Smooth muscle cell of the brain vasculature (primary cell): Measurements from ENCODE around the gene DMKN.

Experiments
- DNase-seq: peaks from one replicate; pipeline ENCODE4 v3.0.0-alpha.2; 2012; ENCODE audit warnings: low read depth, low spot score

DMKN gene

GRCh38 chr19:35524181-35524837, 10.9 kb upstream of the DMKN start:
- no peak for DNase-seq

- DNase-seq, result no peak
Measured at GRCh38 chr19:35522745-35523327, 9.4 kb upstream of the DMKN start.

- no peak for DNase-seq
Measured at GRCh38 chr19:35521124-35521743, 7.8 kb upstream of the DMKN start.

GRCh38 chr19:35519291-35519690, 5.8 kb upstream of the DMKN start:
- no peak for DNase-seq

GRCh38 chr19:35518313-35518712, 4.9 kb upstream of the DMKN start:
- DNase-seq, result peak; percentile 15

- no peak for DNase-seq
Measured at GRCh38 chr19:35517342-35517741, 3.9 kb upstream of the DMKN start.

- no peak for DNase-seq
Measured at GRCh38 chr19:35516310-35516709, 2.9 kb upstream of the DMKN start.

GRCh38 chr19:35514282-35514809, 897 bp upstream of the DMKN start:
- no peak for DNase-seq

GRCh38 chr19:35512831-35513627, 420 bp downstream of the DMKN start:
- DNase-seq, result no peak

GRCh38 chr19:35511337-35511736, 2.1 kb downstream of the DMKN start:
- DNase-seq, result no peak

GRCh38 chr19:35510626-35510964, 2.9 kb downstream of the DMKN start:
- DNase-seq, result no peak

- DNase-seq, result no peak
Measured at GRCh38 chr19:35509861-35510625, 3.4 kb downstream of the DMKN start.

GRCh38 chr19:35509018-35509652, 4.3 kb downstream of the DMKN start:
- no peak for DNase-seq

GRCh38 chr19:35508129-35508528, 5.3 kb downstream of the DMKN start:
- DNase-seq, result no peak

GRCh38 chr19:35507561-35507960, 5.9 kb downstream of the DMKN start:
- DNase-seq, result no peak

- no peak for DNase-seq
Measured at GRCh38 chr19:35506011-35506410, 7.4 kb downstream of the DMKN start.

GRCh38 chr19:35502751-35503150, 10.7 kb downstream of the DMKN start:
- no peak for DNase-seq

GRCh38 chr19:35501684-35502083, 11.8 kb downstream of the DMKN start:
- DNase-seq, result no peak

GRCh38 chr19:35500611-35501010, 12.8 kb downstream of the DMKN start:
- DNase-seq, result no peak

GRCh38 chr19:35498984-35499527, 14.4 kb downstream of the DMKN start:
- no peak for DNase-seq

- no peak for DNase-seq
Measured at GRCh38 chr19:35498220-35498619, 15.2 kb downstream of the DMKN start.
